Kidney glomerular epithelial cell (primary cell): ENCODE measurements around the gene ZSWIM8.
"Not testable (repeated sequence)": the region's sequence is repeated elsewhere in the genome, so short reads cannot be mapped to it uniquely, and the experiment has no call there.

Experiments
- DNase-seq: peaks from one replicate; lab custom pipeline; 2025; lab: John Stamatoyannopoulos, UW

Gene ZSWIM8

GRCh38 chr10:73785211-73785720 is at the start of gene ZSWIM8:
Gene ZSWIM8, plus strand, starts transcription at chr10:73785606. Its CDS starts 273 bp downstream, at chr10:73785879.
- DNase-seq: peak; percentile 98

GRCh38 chr10:73740501-73741254 is 44.7 kb upstream of the ZSWIM8 start:
- not testable (repeated sequence) for DNase-seq

- no peak for DNase-seq
Observed at GRCh38 chr10:73742454-73742734, 43.0 kb upstream of the ZSWIM8 start.

GRCh38 chr10:73743327-73743904 is 42.0 kb upstream of the ZSWIM8 start:
- DNase-seq: no peak

- peak; percentile 96 for DNase-seq
Observed at GRCh38 chr10:73743905-73744663, 41.3 kb upstream of the ZSWIM8 start, which contains the start of gene SEC24C. Gene SEC24C, plus strand, starts transcription at chr10:73744372. Its CDS starts 2,461 bp downstream, at chr10:73746833.

GRCh38 chr10:73744664-73744975 is 40.8 kb upstream of the ZSWIM8 start:
- peak; percentile 42 for DNase-seq

- no peak for DNase-seq
Observed at GRCh38 chr10:73746721-73747120, 38.7 kb upstream of the ZSWIM8 start.

GRCh38 chr10:73750819-73751218 is 34.6 kb upstream of the ZSWIM8 start:
- DNase-seq: no peak

- no peak for DNase-seq
Observed at GRCh38 chr10:73756183-73756582, 29.2 kb upstream of the ZSWIM8 start.

GRCh38 chr10:73758704-73759511 is 26.5 kb upstream of the ZSWIM8 start:
- no peak for DNase-seq

- DNase-seq: no peak
Observed at GRCh38 chr10:73759512-73760115, 25.8 kb upstream of the ZSWIM8 start.

GRCh38 chr10:73761781-73762180 is 23.6 kb upstream of the ZSWIM8 start:
- DNase-seq: no peak

GRCh38 chr10:73762915-73763314 is 22.5 kb upstream of the ZSWIM8 start:
- DNase-seq: peak; percentile 62

GRCh38 chr10:73763343-73763742 is 22.1 kb upstream of the ZSWIM8 start:
- no peak for DNase-seq

- DNase-seq: no peak
Observed at GRCh38 chr10:73765066-73765465, 20.3 kb upstream of the ZSWIM8 start.

- DNase-seq: no peak
Observed at GRCh38 chr10:73768881-73769280, 16.5 kb upstream of the ZSWIM8 start.

- DNase-seq: no peak
Observed at GRCh38 chr10:73769396-73769795, 16.0 kb upstream of the ZSWIM8 start.

- no peak for DNase-seq
Observed at GRCh38 chr10:73771722-73772280, 13.6 kb upstream of the ZSWIM8 start.

GRCh38 chr10:73772281-73773151 is 12.9 kb upstream of the ZSWIM8 start:
- peak; percentile 80 for DNase-seq

GRCh38 chr10:73773152-73773879 is 12.1 kb upstream of the ZSWIM8 start:
- no peak for DNase-seq
